Ishikawa (cell line): ENCODE data around the gene ZNF446.

ENCODE experiments used
- CEBPB ChIP-seq: IDR thresholded peaks from 2 replicates; pipeline ENCODE4 v1.6.1; 2012
- TCF12 ChIP-seq: IDR thresholded peaks from 2 replicates; pipeline ENCODE4 v1.6.1; 2012; ENCODE audit warnings: low read depth

DNA sequence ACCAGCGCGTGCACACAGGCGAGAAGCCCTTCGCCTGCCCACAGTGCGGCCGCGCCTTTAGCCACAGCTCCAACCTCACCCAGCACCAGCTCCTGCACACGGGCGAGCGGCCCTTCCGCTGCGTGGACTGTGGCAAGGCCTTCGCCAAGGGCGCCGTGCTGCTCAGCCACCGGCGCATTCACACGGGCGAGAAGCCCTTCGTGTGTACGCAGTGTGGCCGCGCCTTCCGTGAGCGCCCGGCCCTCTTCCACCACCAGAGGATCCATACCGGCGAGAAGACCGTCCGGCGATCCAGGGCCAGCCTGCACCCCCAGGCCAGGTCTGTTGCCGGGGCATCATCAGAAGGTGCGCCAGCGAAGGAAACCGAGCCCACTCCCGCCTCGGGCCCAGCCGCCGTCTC is 4.4 kb upstream of the ZNF446 start:
- no peak for TF ChIP-seq TCF12
- no peak for TF ChIP-seq CEBPB
